ENCODE data around the gene RAB21. TPM values are rescaled to one million over a fixed set of nuclear protein-coding genes. Genes with fewer than 3 reads are reported as not detected.

The RAB21 gene, protein sequence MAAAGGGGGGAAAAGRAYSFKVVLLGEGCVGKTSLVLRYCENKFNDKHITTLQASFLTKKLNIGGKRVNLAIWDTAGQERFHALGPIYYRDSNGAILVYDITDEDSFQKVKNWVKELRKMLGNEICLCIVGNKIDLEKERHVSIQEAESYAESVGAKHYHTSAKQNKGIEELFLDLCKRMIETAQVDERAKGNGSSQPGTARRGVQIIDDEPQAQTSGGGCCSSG
- total RNA-seq: 10 to 100 TPM; 25.9 to 75.4 (median 66.1) TPM
- 10 to 100 TPM in 1 of 3 donors, 1 to 10 TPM in 2; 5.7 to 13.9 (median 8.9) TPM for polyA plus RNA-seq
- long read RNA-seq, donor 1, full-length matches to known transcripts: 17 of 17 reads
- long read RNA-seq, donor 1, partial matches to known transcripts: 0 of 17 reads
- long read RNA-seq, donor 1, other reads (novel, unspliced or antisense): 0 of 17 reads
- long read RNA-seq, donor 2, full-length matches to known transcripts: 12 of 12 reads
- long read RNA-seq, donor 2, partial matches to known transcripts: 0 of 12 reads
- long read RNA-seq, donor 2, other reads (novel, unspliced or antisense): 0 of 12 reads

DNA sequence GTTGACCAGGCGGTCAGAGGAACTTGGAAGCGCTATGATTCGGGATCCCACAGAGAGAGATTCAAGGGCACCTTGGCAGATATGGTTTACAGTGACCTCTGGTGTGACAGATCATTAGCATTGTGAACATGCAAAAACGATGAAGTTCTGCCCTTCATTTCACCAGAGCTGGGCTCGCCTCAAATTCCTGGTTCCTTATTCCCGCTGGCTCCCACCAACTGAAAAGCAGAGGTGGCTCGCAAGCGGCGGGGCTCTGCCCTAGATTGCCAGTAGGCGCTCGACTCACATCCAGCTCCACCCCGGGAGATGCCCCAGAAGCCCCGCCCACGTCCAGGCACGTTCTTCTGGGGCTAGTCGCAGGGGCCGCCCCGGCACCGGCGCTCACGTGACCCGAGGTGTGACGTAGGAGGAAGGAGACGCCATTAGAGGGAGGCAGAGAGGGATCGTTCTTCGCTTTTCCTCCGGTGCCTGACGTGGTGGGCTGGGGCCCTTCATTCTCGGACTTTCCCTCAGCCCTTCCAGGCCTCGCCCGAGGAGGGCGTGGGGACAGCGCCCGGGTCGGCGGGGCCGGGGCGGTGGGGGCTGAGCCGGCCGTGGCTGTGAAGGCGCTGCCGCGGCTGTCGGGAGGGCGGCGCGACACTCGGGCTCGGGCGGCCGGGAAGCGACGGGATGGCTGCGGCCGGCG is at the start of gene RAB21:
TSS of gene RAB21 (plus strand) at position 403 of the 685 bp plus-strand sequence. CDS start at position 670, 267 bp downstream.
- peaks cover 13 to 48% (median 34%) of the 10 kb centered on the region in 6 donors for H3K4me1 ChIP-seq
- H3K27me3 ChIP-seq (replicated peaks in 1 of 7): peaks cover 0 to 8% (median 0%) of the 10 kb centered on the region in 7 donors
- peak; percentile 100 for DNase-seq
- peaks cover 3 to 28% (median 19%) of the 10 kb centered on the region in 6 donors for H3K36me3 ChIP-seq
- peak within 1 kb of the TSS; percentile 53 to 88 (median 78) for H3K4me3 ChIP-seq
- WGBS, 5 donors: 0 to 2% (median 1%) methylated on average over 21 to 56 of the region's 56 CpGs
- TF ChIP-seq CTCF (IDR thresholded peaks at IDR 0.05 in 8 of 11, conservative IDR thresholded peaks at IDR 0.05 in 3 of 11): peak; percentile 39 to 72 (median 54)
- peak; percentile 35 to 61 (median 59) for TF ChIP-seq POLR2A (IDR thresholded peaks at IDR 0.05)
- TF ChIP-seq POLR2AphosphoS5 (IDR thresholded peaks at IDR 0.05): peak; percentile 98 to 99 (median 99)
- peak within 1 kb of the TSS; percentile 96 to 99 (median 98) for H3K27ac ChIP-seq
- intact Hi-C loops (cut with DNase I; ENCODE audit: low total_unique reads): loop anchor here (10.0 kb wide), 1 partner anchor 70 kb away; the partner anchor contains the start of gene TMEM19
- H3K9me3 ChIP-seq: peaks cover 6 to 20% (median 15%) of the 10 kb centered on the region in 8 donors

- no peaks in the 10 kb centered on the region for H3K4me1 ChIP-seq
- no peak overlapping the region for H3K27ac ChIP-seq
- no peak overlapping the region for H3K4me3 ChIP-seq
- intact Hi-C loops (cut with DNase I; ENCODE audit: low total_unique reads): no loop called here
- H3K27me3 ChIP-seq (replicated peaks in 1 of 7): no peaks in the 10 kb centered on the region
- TF ChIP-seq CTCF (IDR thresholded peaks at IDR 0.05 in 8 of 11, conservative IDR thresholded peaks at IDR 0.05 in 3 of 11) (no peak), POLR2A (IDR thresholded peaks at IDR 0.05) (no peak), POLR2AphosphoS5 (IDR thresholded peaks at IDR 0.05) (no peak)
- H3K36me3 ChIP-seq: peaks cover 0 to 70% (median 18%) of the 10 kb centered on the region in 6 donors
- no peaks in the 10 kb centered on the region for H3K9me3 ChIP-seq
- 87 to 95% (median 90%) methylated on average over 2 of the region's 2 CpGs for WGBS, 5 donors
- DNase-seq: no peak
Observed at GRCh38 chr12:71704920-71705319, 49.7 kb upstream of the RAB21 start.

GRCh38 chr12:71708658-71709057 is 46.0 kb upstream of the RAB21 start:
- Histone ChIP-seq H3K27ac (no peak overlapping the region), H3K4me3 (no peak overlapping the region), H3K4me1 (no peaks in the 10 kb centered on the region), H3K9me3 (peaks cover 0 to 29% (median 18%) of the 10 kb centered on the region in 8 donors), H3K36me3 (peaks cover 0 to 36% (median 4%) of the 10 kb centered on the region in 6 donors), H3K27me3 (replicated peaks in 1 of 7) (no peaks in the 10 kb centered on the region)
- intact Hi-C loops (cut with DNase I; ENCODE audit: low total_unique reads): no loop called here
- no peak for DNase-seq
- WGBS, 5 donors: 55 to 100% (median 96%) methylated on average over 1 of the region's 1 CpG
- TF ChIP-seq CTCF (IDR thresholded peaks at IDR 0.05 in 8 of 11, conservative IDR thresholded peaks at IDR 0.05 in 3 of 11): no peak
- no peak for TF ChIP-seq POLR2AphosphoS5 (IDR thresholded peaks at IDR 0.05)
- no peak for TF ChIP-seq POLR2A (IDR thresholded peaks at IDR 0.05)
